H9 (cell line): ENCODE results near the gene SNRNP40. TPM values are rescaled to one million over a fixed set of nuclear protein-coding genes. Genes with fewer than 3 reads are reported as not detected.

Experiments
- DNase-seq: peaks from one replicate; pipeline ENCODE4 v3.0.0-alpha.2; 2017
- H2AFZ ChIP-seq: one replicate; pipeline ENCODE4 v1.6.1; 2013; ENCODE audit warnings: mild to moderate bottlenecking, low read length, control low read depth, moderate library complexity
- H2AK5ac ChIP-seq: 2 replicates; pipeline ENCODE4 v1.6.1; 2013; ENCODE audit warnings: low read length, control low read depth, mixed read lengths; ENCODE audit not compliant: insufficient read length
- H2BK120ac ChIP-seq: one replicate; pipeline ENCODE4 v1.6.1; 2013; ENCODE audit warnings: low read depth, mild to moderate bottlenecking, low read length, control low read depth, inconsistent platforms; ENCODE audit not compliant: poor library complexity, severe bottlenecking
- H2BK12ac ChIP-seq: 2 replicates; pipeline ENCODE4 v1.6.1; 2013; ENCODE audit warnings: low read length, control low read depth, mixed read lengths, low read depth; ENCODE audit not compliant: insufficient read length
- H2BK15ac ChIP-seq: 2 replicates; pipeline ENCODE4 v1.6.1; 2013; ENCODE audit warnings: low read depth, low read length, control low read depth
- H2BK20ac ChIP-seq: one replicate; pipeline ENCODE4 v1.6.1; 2013; ENCODE audit warnings: low read depth, mild to moderate bottlenecking, low read length, control low read depth, inconsistent platforms; ENCODE audit not compliant: poor library complexity, severe bottlenecking
- H2BK5ac ChIP-seq: 2 replicates; pipeline ENCODE4 v1.6.1; 2013; ENCODE audit warnings: low read length, control low read depth, mixed read lengths; ENCODE audit not compliant: insufficient read length
- H3K14ac ChIP-seq: 2 replicates; pipeline ENCODE4 v1.6.1; 2013; ENCODE audit warnings: low read length, control low read depth; ENCODE audit not compliant: insufficient read depth
- H3K18ac ChIP-seq: 2 replicates; pipeline ENCODE4 v1.6.1; 2013; ENCODE audit warnings: low read depth, mild to moderate bottlenecking, mixed read lengths, low read length, control low read depth; ENCODE audit not compliant: insufficient read length
- H3K23ac ChIP-seq: 2 replicates; pipeline ENCODE4 v1.6.1; 2013; ENCODE audit warnings: low read length, control low read depth, mixed read lengths, low read depth; ENCODE audit not compliant: insufficient read length
- H3K23me2 ChIP-seq: 2 replicates; pipeline ENCODE4 v1.6.1; 2013; ENCODE audit warnings: low read depth, mild to moderate bottlenecking, mixed read lengths, low read length, control low read depth; ENCODE audit not compliant: insufficient read length, poor library complexity, severe bottlenecking
- H3K27ac ChIP-seq: 2 replicates; pipeline ENCODE4 v1.5.1; 2013; ENCODE audit warnings: low read length, control low read depth, mixed read lengths, low read depth; ENCODE audit not compliant: insufficient read length
- H3K27me3 ChIP-seq: 2 replicates; pipeline ENCODE4 v1.6.1; 2013; ENCODE audit warnings: low read length, control low read depth, inconsistent platforms; ENCODE audit not compliant: insufficient read depth
- H3K4ac ChIP-seq: 2 replicates; pipeline ENCODE4 v1.6.1; 2013; ENCODE audit warnings: low read depth, mild to moderate bottlenecking, control low read depth, inconsistent platforms, low read length, moderate library complexity
- H3K4me1 ChIP-seq: 2 replicates; pipeline ENCODE4 v1.6.1; 2013; ENCODE audit warnings: low read length, control low read depth, inconsistent platforms; ENCODE audit not compliant: insufficient read depth
- H3K4me2 ChIP-seq: 2 replicates; pipeline ENCODE4 v1.6.1; 2013; ENCODE audit warnings: low read length, control low read depth, mixed read lengths; ENCODE audit not compliant: insufficient read length, insufficient read depth
- H3K56ac ChIP-seq: 2 replicates; pipeline ENCODE4 v1.6.1; 2013; ENCODE audit warnings: low read depth, mild to moderate bottlenecking, mixed read lengths, low read length, control low read depth; ENCODE audit not compliant: insufficient read length
- H3K79me1 ChIP-seq: 2 replicates; pipeline ENCODE4 v1.6.1; 2013; ENCODE audit warnings: low read depth, mild to moderate bottlenecking, moderate library complexity, low read length, control low read depth, inconsistent platforms; ENCODE audit not compliant: insufficient read depth, poor library complexity, severe bottlenecking
- H3K79me2 ChIP-seq: 2 replicates; pipeline ENCODE4 v1.6.1; 2013; ENCODE audit warnings: low read length, control low read depth, inconsistent platforms; ENCODE audit not compliant: insufficient read depth
- H3K9ac ChIP-seq: 2 replicates; pipeline ENCODE4 v1.6.1; 2013; ENCODE audit warnings: low read length, control low read depth, mixed read lengths; ENCODE audit not compliant: insufficient read length; ENCODE audit errors: extremely low read depth
- H3K9me3 ChIP-seq: one replicate; pipeline ENCODE4 v1.6.1; 2013; ENCODE audit warnings: low read depth, low read length, inconsistent platforms; ENCODE audit not compliant: control insufficient read depth
- H3T11ph ChIP-seq: one replicate; pipeline ENCODE4 v1.6.1; 2013; ENCODE audit warnings: mild to moderate bottlenecking, low read length, control low read depth, inconsistent platforms
- H4K20me1 ChIP-seq: one replicate; pipeline ENCODE4 v1.6.1; 2013; ENCODE audit not compliant: control insufficient read depth, insufficient read length, insufficient read depth
- H4K5ac ChIP-seq: 2 replicates; pipeline ENCODE4 v1.6.1; 2013; ENCODE audit warnings: low read depth, mild to moderate bottlenecking, mixed read lengths, low read length, control low read depth; ENCODE audit not compliant: insufficient read length
- H4K8ac ChIP-seq: replicated peaks from 2 replicates; pipeline ENCODE4 v1.6.1; 2013; ENCODE audit warnings: low read length, control low read depth, mixed read lengths, low read depth; ENCODE audit not compliant: insufficient read length
- H4K91ac ChIP-seq: 2 replicates; pipeline ENCODE4 v1.6.1; 2013; ENCODE audit warnings: low read depth, mild to moderate bottlenecking, moderate library complexity, mixed read lengths, low read length, control low read depth; ENCODE audit not compliant: insufficient read length
- H3K27ac Mint-ChIP-seq, 3 experiments: 2 replicates in 2 of 3; 3 replicates in 1 of 3; pipeline ENCODE4 v1.8.0; 2020 to 2021; ENCODE audit warnings: mixed read lengths in 3 of 3, mild to moderate bottlenecking in 1 of 3, moderate library complexity in 1 of 3
- H3K27me3 Mint-ChIP-seq: 2 replicates; pipeline ENCODE4 v1.8.0; 2021; ENCODE audit warnings: low read depth, mild to moderate bottlenecking, moderate library complexity, mixed read lengths
- H3K36me3 Mint-ChIP-seq, 3 experiments: 2 replicates in 2 of 3; 3 replicates in 1 of 3; pipeline ENCODE4 v1.8.0; 2020 to 2021; ENCODE audit warnings: low read depth in 3 of 3, mixed read lengths in 3 of 3; ENCODE audit not compliant: insufficient read depth in 1 of 3
- H3K4me1 Mint-ChIP-seq, 2 experiments: 2 replicates each; pipeline ENCODE4 v1.8.0; 2020; ENCODE audit warnings: mixed read lengths in 2 of 2
- H3K4me3 Mint-ChIP-seq, 2 experiments: 2 replicates in 1 of 2; 3 replicates in 1 of 2; pipeline ENCODE4 v1.8.0; 2020 to 2021; ENCODE audit warnings: mild to moderate bottlenecking in 2 of 2, mixed read lengths in 2 of 2, moderate library complexity in 1 of 2
- H3K9me3 Mint-ChIP-seq, 2 experiments: 2 replicates in 1 of 2; 3 replicates in 1 of 2; pipeline ENCODE4 v1.8.0; 2020; ENCODE audit warnings: mild to moderate bottlenecking in 2 of 2, mixed read lengths in 2 of 2, moderate library complexity in 1 of 2
- CTCF ChIP-seq: fragments of 200-600 bp; sonication (generic); conservative IDR thresholded peaks from 3 replicates; pipeline ENCODE4 v1.8.0; 2021; ENCODE audit warnings: antibody characterized with exemption, mild to moderate bottlenecking
- WGBS: extraction: QIAGEN DNeasy Blood & Tissue Kit; methylation state at CpG from one replicate; pipeline ENCODE4 v1.1.7; 2013; ENCODE audit warnings: missing lambda C conversion rate, low lambda C conversion rate, mixed read lengths; ENCODE audit not compliant: insufficient read length; ENCODE audit errors: extremely low coverage; 5-methylcytosine and 5-hydroxymethylcytosine counted together
- total RNA-seq: library from RNA; stranded (reverse); gene quantifications from 2 replicates; pipeline ENCODE4 v1.2.1, GENCODE V29; 2021

Gene SNRNP40
- total RNA-seq, 1 experiment from 2014 or later, result 132 TPM

DNA sequence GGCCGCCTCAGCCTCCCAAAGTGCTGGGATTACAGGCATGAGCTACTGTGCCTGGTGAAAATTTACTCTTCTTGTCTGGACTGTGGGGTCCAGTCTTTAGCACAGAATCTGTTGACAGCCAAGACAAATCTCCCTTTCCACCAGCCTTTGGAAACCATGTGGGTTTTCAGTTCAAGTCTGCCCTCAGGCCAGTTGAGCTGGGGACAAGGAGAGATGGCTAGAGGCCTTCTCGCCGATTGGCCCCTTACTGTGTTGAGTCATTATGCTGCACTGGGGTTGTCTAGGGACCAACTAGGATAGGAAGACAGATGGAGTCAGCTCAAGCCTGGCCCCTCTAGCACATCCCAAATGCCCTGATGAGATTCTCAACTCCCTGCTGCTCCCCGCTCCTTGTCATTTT is 48.3 kb downstream of the SNRNP40 start:
- Mint-ChIP-seq H3K36me3 (no peaks in the 10 kb centered on the region), H3K27ac (no peak overlapping the region), H3K4me3 (no peak overlapping the region), H3K4me1 (peaks cover 7 to 8% of the 10 kb centered on the region in 2 experiments), H3K27me3 (peaks cover 8% of the 10 kb centered on the region), H3K9me3 (no peaks in the 10 kb centered on the region)
- no peak for DNase-seq
- H2BK20ac ChIP-seq, result no peak overlapping the region
- H3K9me3 ChIP-seq, result no peaks in the 10 kb centered on the region
- no peaks in the 10 kb centered on the region for H4K20me1 ChIP-seq
- no peak overlapping the region for H3K14ac ChIP-seq
- H3K79me1 ChIP-seq, result no peaks in the 10 kb centered on the region
- no peak overlapping the region for H3K4me2 ChIP-seq
- no peak overlapping the region for H4K5ac ChIP-seq
- no peak overlapping the region for H3K18ac ChIP-seq
- H3K27me3 ChIP-seq, result no peaks in the 10 kb centered on the region
- no peak overlapping the region for H2BK5ac ChIP-seq
- H3K56ac ChIP-seq, result no peak overlapping the region
- H2BK15ac ChIP-seq, result no peak overlapping the region
- no peak overlapping the region for H4K91ac ChIP-seq
- H3K4ac ChIP-seq, result no peak overlapping the region
- H3K79me2 ChIP-seq, result no peaks in the 10 kb centered on the region
- no peak for TF ChIP-seq CTCF
- H2AK5ac ChIP-seq, result no peak overlapping the region
- no peaks in the 10 kb centered on the region for H3K23me2 ChIP-seq
- H4K8ac ChIP-seq, result no peak overlapping the region
- no CpG with 5 or more reads among the region's 4 CpGs for WGBS
- H2BK120ac ChIP-seq, result no peak overlapping the region
- H3K27ac ChIP-seq, result no peak overlapping the region
- no peak overlapping the region for H2BK12ac ChIP-seq
- H3T11ph ChIP-seq, result no peak overlapping the region
- no peak overlapping the region for H2AFZ ChIP-seq
- no peak overlapping the region for H3K9ac ChIP-seq
- no peaks in the 10 kb centered on the region for H3K4me1 ChIP-seq
- no peak overlapping the region for H3K23ac ChIP-seq
